DND-41 (cell line): ENCODE data around the gene CACNA2D3.

Experiments used
- EZH2 ChIP-seq: IDR thresholded peaks from 3 replicates; pipeline ENCODE4 v1.6.1; 2012; ENCODE audit warnings: borderline replicate concordance, low read depth, mild to moderate bottlenecking, moderate library complexity, low read length, inconsistent platforms; ENCODE audit not compliant: severe bottlenecking
- TF ChIP-seq, protein P1 (sequence below): IDR thresholded peaks from 2 replicates; pipeline ENCODE4 v1.5.1; 2012; ENCODE audit warnings: borderline replicate concordance, low read length, moderate library complexity, mild to moderate bottlenecking; ENCODE audit not compliant: poor library complexity, severe bottlenecking; ENCODE audit errors: extremely low read depth

- TF ChIP-seq, protein P1, sequence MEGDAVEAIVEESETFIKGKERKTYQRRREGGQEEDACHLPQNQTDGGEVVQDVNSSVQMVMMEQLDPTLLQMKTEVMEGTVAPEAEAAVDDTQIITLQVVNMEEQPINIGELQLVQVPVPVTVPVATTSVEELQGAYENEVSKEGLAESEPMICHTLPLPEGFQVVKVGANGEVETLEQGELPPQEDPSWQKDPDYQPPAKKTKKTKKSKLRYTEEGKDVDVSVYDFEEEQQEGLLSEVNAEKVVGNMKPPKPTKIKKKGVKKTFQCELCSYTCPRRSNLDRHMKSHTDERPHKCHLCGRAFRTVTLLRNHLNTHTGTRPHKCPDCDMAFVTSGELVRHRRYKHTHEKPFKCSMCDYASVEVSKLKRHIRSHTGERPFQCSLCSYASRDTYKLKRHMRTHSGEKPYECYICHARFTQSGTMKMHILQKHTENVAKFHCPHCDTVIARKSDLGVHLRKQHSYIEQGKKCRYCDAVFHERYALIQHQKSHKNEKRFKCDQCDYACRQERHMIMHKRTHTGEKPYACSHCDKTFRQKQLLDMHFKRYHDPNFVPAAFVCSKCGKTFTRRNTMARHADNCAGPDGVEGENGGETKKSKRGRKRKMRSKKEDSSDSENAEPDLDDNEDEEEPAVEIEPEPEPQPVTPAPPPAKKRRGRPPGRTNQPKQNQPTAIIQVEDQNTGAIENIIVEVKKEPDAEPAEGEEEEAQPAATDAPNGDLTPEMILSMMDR, result no peak
- TF ChIP-seq EZH2, result no peak
Measured at GRCh38 chr3:54866251-54866650, 743.9 kb downstream of the CACNA2D3 start.
